H1 (cell line): ENCODE results near the gene SNHG17. TPM values are rescaled to one million over a fixed set of nuclear protein-coding genes. Genes with fewer than 3 reads are reported as not detected.

Experiments used
- CTCF ChIA-PET: fragments of 300-600 bp; sonication (Branson Sonifier 250); formaldehyde crosslinking; loops from one replicate; lab custom pipeline; 2021; ENCODE audit not compliant: partially characterized antibody; lab: Charles Lee
- POLR2A ChIA-PET: fragments of 300-600 bp; sonication (Branson Sonifier 250); formaldehyde crosslinking; loops from one replicate; lab custom pipeline; 2021; ENCODE audit warnings: inconsistent platforms; ENCODE audit not compliant: partially characterized antibody; lab: Charles Lee
- DNase-seq, 2 experiments: peaks; one replicate each; pipeline versions ENCODE4 v3.0.0 to v3.0.0-alpha.2; 2010 to 2022; ENCODE audit warnings: low spot score in 2 of 2, low read depth in 1 of 2, mixed read lengths in 1 of 2
- FAIRE-seq: peaks from 2 replicates; lab custom pipeline; 2011; peaks lifted over from hg19 to GRCh38; lab: Jason Lieb, UNC
- H2AFZ ChIP-seq: 2 replicates; pipeline ENCODE4 v1.8.1; 2012; ENCODE audit warnings: low read length, inconsistent platforms
- H2AK5ac ChIP-seq: 2 replicates; pipeline ENCODE4 v1.6.1; 2013; ENCODE audit warnings: low read depth, low read length
- H2BK120ac ChIP-seq: replicated peaks from 2 replicates; pipeline ENCODE3; 2013; ENCODE audit warnings: low read depth, low read length, inconsistent platforms
- H2BK12ac ChIP-seq: 2 replicates; pipeline ENCODE4 v1.6.1; 2013; ENCODE audit warnings: low read depth, low read length
- H2BK15ac ChIP-seq: 2 replicates; pipeline ENCODE4 v1.6.1; 2013; ENCODE audit warnings: low read length
- H2BK20ac ChIP-seq: 2 replicates; pipeline ENCODE4 v1.6.1; 2013; ENCODE audit warnings: low read length
- H2BK5ac ChIP-seq: 2 replicates; pipeline ENCODE4 v1.6.1; 2013; ENCODE audit warnings: low read depth, low read length
- H3K14ac ChIP-seq: 2 replicates; pipeline ENCODE4 v1.6.1; 2013; ENCODE audit warnings: inconsistent platforms; ENCODE audit not compliant: insufficient read length
- H3K18ac ChIP-seq: 2 replicates; pipeline ENCODE4 v1.6.1; 2013; ENCODE audit warnings: low read length; ENCODE audit errors: extremely low read depth
- H3K23ac ChIP-seq: 2 replicates; pipeline ENCODE4 v1.6.1; 2013; ENCODE audit warnings: inconsistent platforms; ENCODE audit not compliant: insufficient read length
- H3K23me2 ChIP-seq: 2 replicates; pipeline ENCODE4 v1.6.1; 2013; ENCODE audit warnings: low read depth, low read length
- H3K27ac ChIP-seq: 2 replicates; pipeline ENCODE4 v1.6.1; 2011; ENCODE audit warnings: low read depth, low read length, inconsistent platforms
- H3K27me3 ChIP-seq, 4 experiments: replicated peaks in 1 of 4; 1 replicate in 1 of 4; 2 replicates in 3 of 4; pipeline versions ENCODE4 v1.6.1 to v1.8.1; 2011 to 2013; ENCODE audit warnings: low read length in 3 of 4, mild to moderate bottlenecking in 3 of 4, inconsistent platforms in 2 of 4, mixed read lengths in 2 of 4, moderate library complexity in 1 of 4; ENCODE audit not compliant: control insufficient read depth in 3 of 4, insufficient read depth in 3 of 4; ENCODE audit errors: extremely low read depth in 1 of 4
- H3K36me3 ChIP-seq, 4 experiments: 2 replicates each; pipeline versions ENCODE4 v1.6.1 to v1.8.1; 2011 to 2013; ENCODE audit warnings: mild to moderate bottlenecking in 4 of 4, low read length in 3 of 4, moderate library complexity in 2 of 4, control low read depth in 1 of 4, inconsistent platforms in 1 of 4; ENCODE audit not compliant: insufficient read depth in 4 of 4, control insufficient read depth in 2 of 4
- H3K4ac ChIP-seq: replicated peaks from 2 replicates; pipeline ENCODE3; 2013; ENCODE audit warnings: low read length, low read depth, mixed read lengths, inconsistent platforms; ENCODE audit not compliant: insufficient read length
- H3K4me1 ChIP-seq, 4 experiments: replicated peaks in 1 of 4; 1 replicate in 1 of 4; 2 replicates in 3 of 4; pipeline versions ENCODE4 v1.6.1 to v1.8.1; 2011 to 2013; ENCODE audit warnings: low read length in 3 of 4, inconsistent platforms in 2 of 4, mixed read lengths in 1 of 4; ENCODE audit not compliant: insufficient read depth in 4 of 4, control insufficient read depth in 3 of 4
- H3K4me2 ChIP-seq, 2 experiments: 2 replicates each; pipeline versions ENCODE4 v1.6.1 to v1.8.1; 2011 to 2013; ENCODE audit warnings: low read depth in 2 of 2, low read length in 2 of 2, control low read depth in 1 of 2, inconsistent platforms in 1 of 2, mild to moderate bottlenecking in 1 of 2; ENCODE audit not compliant: insufficient read depth in 1 of 2
- H3K4me3 ChIP-seq, 4 experiments: fragments of 200-600, 300-600 bp in 1 of 4; sonication (generic), shearing (Covaris generic), sonication (Bioruptor Twin) in 1 of 4; 2 replicates each; pipeline versions ENCODE4 v1.5.1 to v1.8.1; 2011 to 2016; ENCODE audit warnings: low read length in 4 of 4, low read depth in 3 of 4, control low read depth in 2 of 4, inconsistent platforms in 2 of 4, mild to moderate bottlenecking in 2 of 4, mixed read lengths in 1 of 4, moderate library complexity in 1 of 4; ENCODE audit not compliant: insufficient read depth in 2 of 4; ENCODE audit errors: extremely low read depth in 1 of 4
- H3K56ac ChIP-seq: replicated peaks from 2 replicates; pipeline ENCODE3; 2013; ENCODE audit warnings: low read depth, mild to moderate bottlenecking, mixed read lengths, low read length, inconsistent platforms; ENCODE audit not compliant: insufficient read length
- H3K79me1 ChIP-seq: 2 replicates; pipeline ENCODE4 v1.6.1; 2013; ENCODE audit warnings: low read depth, low read length, control low read depth
- H3K79me2 ChIP-seq, 2 experiments: 2 replicates each; pipeline versions ENCODE4 v1.6.1 to v1.8.1; 2012 to 2013; ENCODE audit warnings: low read length in 2 of 2, mild to moderate bottlenecking in 2 of 2, inconsistent platforms in 1 of 2; ENCODE audit not compliant: insufficient read depth in 2 of 2, control insufficient read depth in 1 of 2
- H3K9ac ChIP-seq, 4 experiments: replicated peaks in 1 of 4; 1 replicate in 1 of 4; 2 replicates in 3 of 4; pipeline versions ENCODE4 v1.6.1 to v1.8.1; 2011 to 2013; ENCODE audit warnings: low read depth in 3 of 4, low read length in 3 of 4, control low read depth in 2 of 4, mild to moderate bottlenecking in 2 of 4, moderate library complexity in 2 of 4, inconsistent platforms in 1 of 4; ENCODE audit errors: extremely low read depth in 1 of 4
- H3K9me3 ChIP-seq, 2 experiments: 2 replicates each; pipeline versions ENCODE4 v1.6.1 to v1.8.1; 2012 to 2013; ENCODE audit warnings: mild to moderate bottlenecking in 2 of 2, moderate library complexity in 2 of 2, control low read depth in 1 of 2, inconsistent platforms in 1 of 2, low read depth in 1 of 2, low read length in 1 of 2, mixed read lengths in 1 of 2; ENCODE audit not compliant: insufficient read depth in 2 of 2
- H4K20me1 ChIP-seq, 2 experiments: replicated peaks in 1 of 2; 2 replicates each; pipeline versions ENCODE3 to v1.8.1; 2011 to 2013; ENCODE audit warnings: inconsistent platforms in 2 of 2, low read length in 2 of 2, mild to moderate bottlenecking in 1 of 2; ENCODE audit not compliant: insufficient read depth in 2 of 2, control insufficient read depth in 1 of 2
- H4K5ac ChIP-seq: 2 replicates; pipeline ENCODE4 v1.6.1; 2013; ENCODE audit warnings: low read length, low read depth, mixed read lengths, inconsistent platforms; ENCODE audit not compliant: insufficient read length
- H4K8ac ChIP-seq: 2 replicates; pipeline ENCODE4 v1.8.0; 2013; ENCODE audit warnings: mild to moderate bottlenecking, moderate library complexity, low read length, inconsistent platforms; ENCODE audit not compliant: insufficient read depth; ENCODE audit errors: extremely low read depth
- H4K91ac ChIP-seq: replicated peaks from 2 replicates; pipeline ENCODE3; 2013; ENCODE audit warnings: low read length, mixed read lengths, inconsistent platforms; ENCODE audit not compliant: insufficient read length
- PHF8 ChIP-seq: fragments of 200-600 bp; sonication (generic); conservative IDR thresholded peaks from 2 replicates; pipeline ENCODE4 v1.7.1; 2012; ENCODE audit warnings: low read depth, mild to moderate bottlenecking, inconsistent platforms, low read length, moderate library complexity
- SP4 ChIP-seq: IDR thresholded peaks from 2 replicates; pipeline ENCODE4 v1.6.1; 2012; ENCODE audit warnings: low read length, inconsistent platforms
- polyA plus RNA-seq, 7 experiments: library from polyadenylated mRNA; depleted of rRNA in 3 of 7; stranded (reverse) in 5 of 7; unstranded in 2 of 7; fragments of >200 nt in 5 of 7; fragments of 200-250 nt in 2 of 7; gene quantifications; 1 replicate in 5 of 7; 2 replicates in 1 of 7; 4 replicates in 1 of 7; pipeline versions ENCODE4 v1.2.1 to v1.2.3, GENCODE V29; 2011 to 2013; ENCODE audit warnings: missing spikeins in 2 of 7, mixed read lengths in 2 of 7
- total RNA-seq: library from RNA; stranded (reverse); fragmentation: NEBNext Ultra II Directional; extraction: Animal tissue kit (Norgen Biotek cat#: 25700); gene quantifications from 2 replicates; pipeline ENCODE4 v1.2.1, GENCODE V29; 2021

The SNHG17 gene
- total and polyA plus RNA-seq, 2 of the 8 experiments (the other 6 are each of a cell fraction or from before 2014, with no cell fraction given) = 59.4 to 59.8 TPM

- Histone ChIP-seq H3K4me3 (no peak overlapping the region), H3K36me3 (no peaks in the 10 kb centered on the region), H3K4ac (no peak overlapping the region), H3K23me2 (no peaks in the 10 kb centered on the region), H2BK120ac (no peak overlapping the region), H4K8ac (no peak overlapping the region), H2AFZ (no peak overlapping the region), H3K23ac (no peak overlapping the region), H2BK15ac (no peak overlapping the region), H4K91ac (no peak overlapping the region), H2BK12ac (no peak overlapping the region), H3K14ac (no peak overlapping the region), H3K9ac (no peak overlapping the region), H2BK20ac (no peak overlapping the region), H4K20me1 (no peaks in the 10 kb centered on the region), H3K79me2 (no peaks in the 10 kb centered on the region), H3K56ac (no peak overlapping the region), H3K79me1 (no peaks in the 10 kb centered on the region), H3K4me1 (peaks cover 0 to 3% (median 0%) of the 10 kb centered on the region in 4 experiments; a peak in 1 of 7 replicates), H3K4me2 (no peak overlapping the region), H4K5ac (no peak overlapping the region), H3K27me3 (no peaks in the 10 kb centered on the region), H2BK5ac (no peak overlapping the region), H2AK5ac (no peak overlapping the region), H3K27ac (no peak overlapping the region), H3K18ac (no peak overlapping the region), H3K9me3 (peaks cover 6 to 15% of the 10 kb centered on the region in 2 experiments; a peak in 2 of 4 replicates)
- ChIA-PET CTCF (interaction anchor here (3.9 to 16.7 kb wide), 2 partner anchors 48 to 66 kb away, joined by 27 to 231 read pairs; no protein-coding TSS in a partner anchor), POLR2A (interaction anchor here (1.2 kb wide), 1 partner anchor 14 kb away, joined by 3 read pairs; no protein-coding TSS in a partner anchor)
- DNase-seq (no peak), FAIRE-seq (no peak)
- TF ChIP-seq PHF8 = no peak
- TF ChIP-seq SP4 = no peak
These were observed 31.1 kb downstream of the SNHG17 start for GRCh38 chr20:38404016-38404415.
